SK-N-MC (cell line): ENCODE data around the gene SLC4A3.
A peak's percentile ranks its signal among the peaks of the same experiment; 100 is the strongest.
"Not testable (repeated sequence)": the region's sequence is repeated elsewhere in the genome, so short reads cannot be mapped to it uniquely, and the experiment has no call there.

Experiments
- DNase-seq: peaks from one replicate; pipeline ENCODE4 v3.0.0-alpha.2; 2011; ENCODE audit warnings: low read depth, low spot score
- H3K27ac ChIP-seq: fragments of 200-600 bp; sonication (generic); 2 replicates; pipeline ENCODE4 v1.5.1; 2016; ENCODE audit warnings: mixed run types
- H3K36me3 ChIP-seq: fragments of 200-600 bp; sonication (generic); 2 replicates; pipeline ENCODE4 v1.6.1; 2017; ENCODE audit warnings: antibody characterized with exemption, low read length, mixed read lengths; ENCODE audit not compliant: insufficient read depth
- H3K4me3 ChIP-seq: fragments of 200-600 bp; sonication (generic); 2 replicates; pipeline ENCODE4 v1.5.1; 2016
- H3K9ac ChIP-seq: fragments of 200-600 bp; sonication (generic); 2 replicates; pipeline ENCODE4 v1.8.0; 2017; ENCODE audit warnings: mixed run types, mixed read lengths; ENCODE audit not compliant: insufficient read length
- H3K9me3 ChIP-seq: fragments of 200-600 bp; sonication (generic); 2 replicates; pipeline ENCODE4 v1.6.1; 2017; ENCODE audit warnings: low read depth, mild to moderate bottlenecking, antibody characterized with exemption, low read length, moderate library complexity, mixed read lengths
- EZH2 ChIP-seq: fragments of 200-600 bp; sonication (generic); IDR thresholded peaks from one replicate; pipeline ENCODE4 v1.6.1; 2017; ENCODE audit warnings: antibody characterized with exemption
- FOXP2 ChIP-seq: optimal IDR thresholded peaks from 2 replicates; pipeline ENCODE3; 2011; ENCODE audit warnings: mild to moderate bottlenecking, moderate library complexity; ENCODE audit not compliant: insufficient read depth; ENCODE audit errors: extremely low read length, control extremely low read depth
- POLR2AphosphoS5 ChIP-seq: IDR thresholded peaks from 2 replicates; pipeline ENCODE4 v1.6.1; 2012; ENCODE audit warnings: mild to moderate bottlenecking, low read depth, low read length, borderline replicate concordance

Gene SLC4A3

GRCh38 chr2:219680958-219681693, 53.7 kb downstream of the SLC4A3 start:
- Histone ChIP-seq H3K9ac (no peak overlapping the region), H3K9me3 (no peaks in the 10 kb centered on the region), H3K4me3 (no peak overlapping the region), H3K36me3 (no peaks in the 10 kb centered on the region), H3K27ac (no peak overlapping the region)
- TF ChIP-seq FOXP2 (no peak), EZH2 (no peak), POLR2AphosphoS5 (no peak)
- DNase-seq: no peak

- H3K27ac ChIP-seq: no peak overlapping the region
- no peak for DNase-seq
- H3K36me3 ChIP-seq: no peaks in the 10 kb centered on the region
- no peak overlapping the region for H3K4me3 ChIP-seq
- TF ChIP-seq EZH2 (no peak), FOXP2 (no peak), POLR2AphosphoS5 (no peak)
- H3K9ac ChIP-seq: no peak overlapping the region
- H3K9me3 ChIP-seq: no peaks in the 10 kb centered on the region
Measured at GRCh38 chr2:219681694-219682300, 54.4 kb downstream of the SLC4A3 start.

DNA sequence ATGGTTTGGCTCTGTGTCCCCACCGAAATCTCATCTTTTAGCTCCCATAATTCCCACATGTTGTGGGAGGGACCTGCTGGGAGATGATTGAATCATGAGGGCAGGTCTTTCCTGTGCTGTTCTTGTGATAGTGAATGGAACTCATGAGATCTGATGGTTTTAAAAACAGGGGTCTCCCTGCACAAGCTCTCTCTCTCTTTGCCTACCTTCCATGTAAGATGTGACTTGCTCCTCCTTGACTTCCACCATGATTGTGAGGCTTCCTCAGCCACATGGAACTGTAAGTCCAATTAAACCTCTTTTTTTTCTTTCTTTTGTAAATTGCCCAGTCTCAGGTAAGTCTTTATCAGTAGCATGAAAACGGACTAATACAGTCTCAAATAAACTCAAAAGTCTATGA, 56.0 kb downstream of the SLC4A3 start:
- not testable (repeated sequence) for H3K27ac ChIP-seq, H3K9me3 ChIP-seq, H3K9ac ChIP-seq, H3K4me3 ChIP-seq, H3K36me3 ChIP-seq, DNase-seq

- H3K9ac ChIP-seq: peak overlapping the region; percentile 62
- DNase-seq: peak; percentile 14
Measured at GRCh38 chr2:219684721-219685689, 57.6 kb downstream of the SLC4A3 start.

GRCh38 chr2:219687272-219687671, 59.8 kb downstream of the SLC4A3 start:
- no peak overlapping the region for H3K9ac ChIP-seq
- H3K9me3 ChIP-seq: no peaks in the 10 kb centered on the region
- no peak for DNase-seq
- TF ChIP-seq FOXP2: no peak
- H3K4me3 ChIP-seq: no peak overlapping the region
- no peaks in the 10 kb centered on the region for H3K36me3 ChIP-seq
- no peak overlapping the region for H3K27ac ChIP-seq

More at GRCh38 chr2:219684721-219685689, 57.6 kb downstream of the SLC4A3 start:
- peak overlapping the region; percentile 76 for H3K4me3 ChIP-seq
- no peaks in the 10 kb centered on the region for H3K9me3 ChIP-seq
- TF ChIP-seq EZH2: no peak
- TF ChIP-seq POLR2AphosphoS5: peak; percentile 44; the same call in 1 of the 2 replicates
- TF ChIP-seq FOXP2: no peak
- no peaks in the 10 kb centered on the region for H3K36me3 ChIP-seq
- no peak overlapping the region for H3K27ac ChIP-seq

GRCh38 chr2:219687882-219688559, 60.6 kb downstream of the SLC4A3 start:
- Histone ChIP-seq H3K27ac (no peak overlapping the region), H3K9me3 (no peaks in the 10 kb centered on the region), H3K4me3 (no peak overlapping the region), H3K9ac (no peak overlapping the region), H3K36me3 (no peaks in the 10 kb centered on the region)
- no peak for DNase-seq
- TF ChIP-seq POLR2AphosphoS5 (no peak), FOXP2 (no peak), EZH2 (no peak)

DNA sequence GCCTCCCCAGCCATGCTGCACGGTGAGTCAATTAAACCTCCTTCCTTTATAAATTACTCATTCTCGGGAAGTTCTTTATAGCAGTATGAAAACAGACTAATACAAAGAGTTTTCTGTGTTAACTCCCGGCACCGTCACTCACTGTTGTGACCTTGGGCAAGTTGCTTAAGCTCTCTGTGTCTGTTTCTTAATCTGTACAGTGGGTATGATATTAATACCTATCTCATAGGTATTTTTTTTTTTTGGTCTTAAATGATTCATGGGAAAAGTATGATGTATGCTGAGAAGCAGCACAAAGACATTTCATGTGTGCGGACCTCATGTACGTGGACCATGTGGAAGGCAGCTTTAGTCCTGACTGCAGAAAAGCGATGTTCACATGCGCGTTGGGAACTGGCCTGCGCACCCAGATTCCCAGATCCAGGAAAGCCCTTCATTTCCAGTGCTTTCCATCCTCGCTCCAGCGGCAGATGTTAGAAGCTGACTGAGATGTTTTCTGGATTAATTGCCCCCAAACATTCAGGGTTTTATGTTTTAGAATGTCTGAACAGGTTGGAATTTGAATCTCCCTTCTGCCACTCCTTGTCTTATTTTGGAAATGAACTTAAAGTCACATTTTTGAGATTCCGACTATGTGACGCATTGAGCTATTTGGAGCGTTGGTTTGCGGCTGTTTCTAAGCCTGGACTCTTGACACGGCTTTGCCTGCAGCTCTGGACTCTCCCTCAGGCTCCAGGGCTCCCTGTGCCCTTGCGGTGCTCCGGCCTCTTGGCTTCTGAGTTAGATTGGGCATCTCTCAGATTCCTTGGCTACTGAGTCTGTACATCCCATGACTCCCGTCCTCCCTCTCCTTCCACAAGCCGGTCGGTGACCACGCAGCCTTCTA, 61.4 kb downstream of the SLC4A3 start:
- H3K9ac ChIP-seq: no peak overlapping the region
- TF ChIP-seq POLR2AphosphoS5: no peak
- TF ChIP-seq FOXP2: no peak
- no peak for TF ChIP-seq EZH2

More for the DNA sequence above, 61.4 kb downstream of the SLC4A3 start:
- DNase-seq: no peak
- Histone ChIP-seq H3K9me3 (no peaks in the 10 kb centered on the region), H3K36me3 (no peaks in the 10 kb centered on the region), H3K4me3 (no peak overlapping the region), H3K27ac (no peak overlapping the region)
